HepG2 (cell line): ENCODE data around the gene LYSET. TPM values are rescaled to one million over a fixed set of nuclear protein-coding genes. Genes with fewer than 3 reads are reported as not detected.

Source experiments
- ATAC-seq: fragments of 200-7000 bp; cut with Tn5 transposase; 3 replicates; pipeline ENCODE4 v1.9.1; 2020; ENCODE audit warnings: mild to moderate bottlenecking, moderate library complexity
- BruUV-seq: library from RNA; stranded (reverse); fragments of 400-500 nt; replicated peaks from 2 replicates; lab custom pipeline; 2021; lab: Mats Ljungman, UMichigan
- CTCF ChIA-PET: fragments of 300-600 bp; formaldehyde crosslinking; extraction: SDS; loops from one replicate; lab custom pipeline; 2021; ENCODE audit warnings: low total read pairs, inconsistent platforms, low intra/inter-chr PET ratio; lab: Yijun Ruan, JAX
- POLR2A ChIA-PET: fragments of 350-600 bp; sonication (Branson Sonifier 250); formaldehyde crosslinking; loops from one replicate; lab custom pipeline; 2020; ENCODE audit warnings: antibody characterized with exemption, inconsistent platforms; lab: Yijun Ruan, JAX
- DNase-seq: peaks from one replicate; pipeline ENCODE4 v3.0.0-alpha.2; 2015; ENCODE audit warnings: low spot score
- FAIRE-seq: peaks from 3 replicates; lab custom pipeline; 2011; peaks lifted over from hg19 to GRCh38; lab: Jason Lieb, UNC
- H2AFZ ChIP-seq: one replicate; pipeline ENCODE4 v1.6.1; 2011; ENCODE audit warnings: low read length, inconsistent platforms
- H3K27ac ChIP-seq: fragments of 300-600 bp; 3 replicates; pipeline ENCODE4 v1.8.0; 2011; ENCODE audit warnings: mixed run types, mild to moderate bottlenecking, mixed read lengths, low read length, inconsistent platforms; ENCODE audit not compliant: insufficient read depth; ENCODE audit errors: extremely low read length
- H3K27me3 ChIP-seq, 2 experiments: fragments of 200-600 bp in 1 of 2; 2 replicates in 1 of 2; 3 replicates in 1 of 2; pipeline versions ENCODE4 v1.6.0 to v1.8.0; 2011; ENCODE audit warnings: low read length in 2 of 2, mild to moderate bottlenecking in 2 of 2, moderate library complexity in 2 of 2, inconsistent platforms in 1 of 2; ENCODE audit not compliant: insufficient read depth in 2 of 2, control insufficient read depth in 1 of 2
- H3K36me3 ChIP-seq, 2 experiments: fragments of 200-600 bp in 1 of 2; replicated peaks in 1 of 2; 2 replicates in 1 of 2; 3 replicates in 1 of 2; pipeline versions ENCODE4 v1.5.1 to v1.8.0; 2011; ENCODE audit warnings: low read length in 2 of 2, inconsistent platforms in 1 of 2; ENCODE audit not compliant: insufficient read depth in 2 of 2, control insufficient read depth in 1 of 2
- H3K4me1 ChIP-seq: 2 replicates; pipeline ENCODE4 v1.5.1; 2012; ENCODE audit warnings: low read length, inconsistent platforms; ENCODE audit not compliant: insufficient read depth
- H3K4me2 ChIP-seq: 2 replicates; pipeline ENCODE4 v1.6.0; 2011; ENCODE audit warnings: low read depth, low read length, inconsistent platforms
- H3K4me3 ChIP-seq, 3 experiments: fragments of 200-600 bp in 1 of 3; sonication (generic), shearing (Covaris generic) in 1 of 3; replicated peaks in 1 of 3; 2 replicates each; pipeline ENCODE4 v1.5.1; 2011 to 2016; ENCODE audit warnings: low read length in 3 of 3, inconsistent platforms in 2 of 3, low read depth in 2 of 3, mild to moderate bottlenecking in 2 of 3, control low read depth in 1 of 3, mixed read lengths in 1 of 3; ENCODE audit not compliant: insufficient read depth in 1 of 3
- H3K79me2 ChIP-seq: one replicate; pipeline ENCODE4 v1.6.1; 2011; ENCODE audit warnings: low read length, inconsistent platforms; ENCODE audit not compliant: insufficient read depth
- H3K9ac ChIP-seq: 2 replicates; pipeline ENCODE4 v1.6.0; 2011; ENCODE audit warnings: mild to moderate bottlenecking, low read depth, low read length, inconsistent platforms; ENCODE audit not compliant: insufficient read depth
- H3K9me3 ChIP-seq: 2 replicates; pipeline ENCODE4 v1.5.1; 2012; ENCODE audit warnings: mild to moderate bottlenecking, low read length
- H4K20me1 ChIP-seq: 2 replicates; pipeline ENCODE4 v1.6.0; 2011; ENCODE audit warnings: inconsistent platforms, mild to moderate bottlenecking, low read length, moderate library complexity; ENCODE audit not compliant: insufficient read depth
- ATF7 ChIP-seq, 2 experiments: fragments of 450-650 bp in 1 of 2; sonication (generic) in 1 of 2; formaldehyde crosslinking in 1 of 2; IDR thresholded peaks; 2 replicates each; pipeline versions ENCODE4 v1.4.0 to v1.6.1; 2016 to 2020; ENCODE audit warnings: antibody characterized with exemption in 1 of 2, mild to moderate bottlenecking in 1 of 2, missing genetic modification reagents in 1 of 2
- BHLHE40 ChIP-seq: IDR thresholded peaks from 2 replicates; pipeline ENCODE4 v1.6.1; 2011; ENCODE audit warnings: low read length, improper control_type of control experiment
- CHCHD3 ChIP-seq: sonication (generic); formaldehyde crosslinking; IDR thresholded peaks from 2 replicates; pipeline ENCODE4 v1.8.0; 2022; ENCODE audit warnings: mild to moderate bottlenecking, missing genetic modification reagents, moderate library complexity
- DMAP1 ChIP-seq: IDR thresholded peaks from 2 replicates; pipeline ENCODE4 v1.6.1; 2016
- E2F2 ChIP-seq: sonication (generic); formaldehyde crosslinking; IDR thresholded peaks from 2 replicates; pipeline ENCODE4 v1.4.0; 2020; ENCODE audit warnings: missing genetic modification reagents, borderline replicate concordance
- FOSL2 ChIP-seq: sonication (generic); formaldehyde crosslinking; IDR thresholded peaks from 2 replicates; pipeline ENCODE4 v1.4.0; 2020; ENCODE audit warnings: missing genetic modification reagents
- FOXP1 ChIP-seq, 2 experiments: fragments of 450-650 bp in 1 of 2; IDR thresholded peaks; 2 replicates each; pipeline ENCODE4 v1.6.1; 2017 to 2018; ENCODE audit warnings: antibody characterized with exemption in 1 of 2
- NKX3-1 ChIP-seq: sonication (generic); formaldehyde crosslinking; IDR thresholded peaks from 2 replicates; pipeline ENCODE4 v1.5.0; 2020; ENCODE audit warnings: missing genetic modification reagents
- SNAPC2 ChIP-seq: sonication (generic); formaldehyde crosslinking; IDR thresholded peaks from 2 replicates; pipeline ENCODE4 v1.8.1; 2022; ENCODE audit warnings: mild to moderate bottlenecking, missing genetic modification reagents
- ZKSCAN1 ChIP-seq: fragments of 150-350 bp; IDR thresholded peaks from 2 replicates; pipeline ENCODE4 v1.6.1; 2014; ENCODE audit warnings: low read length
- ZNF550 ChIP-seq: sonication (generic); formaldehyde crosslinking; IDR thresholded peaks from 2 replicates; pipeline ENCODE4 v1.4.0; 2020; ENCODE audit warnings: mild to moderate bottlenecking, missing genetic modification reagents, borderline replicate concordance
- ZNF563 ChIP-seq: sonication (generic); formaldehyde crosslinking; IDR thresholded peaks from 2 replicates; pipeline ENCODE4 v1.8.0; 2022; ENCODE audit warnings: mild to moderate bottlenecking, moderate library complexity, missing genetic modification reagents
- ZNF629 ChIP-seq: sonication (generic); formaldehyde crosslinking; conservative IDR thresholded peaks from 2 replicates; pipeline ENCODE4 v1.5.0; 2020; ENCODE audit warnings: missing genetic modification reagents
- ZNF670 ChIP-seq: sonication (generic); formaldehyde crosslinking; IDR thresholded peaks from 2 replicates; pipeline ENCODE4 v1.8.0; 2022; ENCODE audit warnings: mild to moderate bottlenecking, missing genetic modification reagents, borderline replicate concordance
- ZNF816 ChIP-seq: sonication (generic); formaldehyde crosslinking; IDR thresholded peaks from 2 replicates; pipeline ENCODE4 v1.8.0; 2022; ENCODE audit warnings: missing genetic modification reagents, mild to moderate bottlenecking, borderline replicate concordance
- ZNF883 ChIP-seq: sonication (generic); formaldehyde crosslinking; IDR thresholded peaks from 2 replicates; pipeline ENCODE4 v1.5.1; 2020; ENCODE audit warnings: mild to moderate bottlenecking, missing genetic modification reagents; ENCODE audit errors: not compliant biosample characterization
- ZZZ3 ChIP-seq: sonication (generic); formaldehyde crosslinking; IDR thresholded peaks from 2 replicates; pipeline ENCODE4 v1.4.0; 2020; ENCODE audit warnings: missing genetic modification reagents, mild to moderate bottlenecking, borderline replicate concordance
- WGBS: methylation state at CpG from one replicate; pipeline ENCODE4 v1.1.6; 2017; ENCODE audit warnings: low lambda C conversion rate; 5-methylcytosine and 5-hydroxymethylcytosine counted together
- in situ Hi-C: cut with HindIII; loops from 2 replicates; pipeline ENCODE4 v1.10.0; 2017; ENCODE audit warnings: low pct_unique_long_range_greater_than_20kb; ENCODE audit not compliant: extremely low pct_ligation_motif_present
- intact Hi-C: fragments of 100-400 bp; cut with micrococcal nuclease; formaldehyde crosslinking; loops from one replicate; pipeline ENCODE4 v1.10.0; 2022; ENCODE audit not compliant: unreplicated experiment
- polyA plus RNA-seq, 8 experiments: library from polyadenylated mRNA; depleted of rRNA in 3 of 8; stranded (reverse) in 7 of 8; unstranded in 1 of 8; fragments of >200 nt; fragmentation: Illumina TruSeq in 4 of 8; extraction: Trizol in 4 of 8; gene quantifications; 2 replicates each; pipeline versions ENCODE4 v1.2.1 to v1.2.3, GENCODE V29; 2011 to 2016; ENCODE audit warnings: low read depth in 4 of 8, missing spikeins in 1 of 8, mixed read lengths in 1 of 8; ENCODE audit not compliant: insufficient read depth in 1 of 8
- total RNA-seq, 5 experiments: library from RNA; depleted of rRNA; stranded (reverse); fragments of >200 nt; fragmentation: Illumina TruSeq; extraction: Trizol; gene quantifications; 2 replicates each; pipeline ENCODE4 v1.2.3, GENCODE V29; 2016; ENCODE audit warnings: low read depth in 1 of 5
- TF ChIP-seq, protein P1 (sequence below): sonication (generic); formaldehyde crosslinking; IDR thresholded peaks from 2 replicates; pipeline ENCODE4 v1.5.0; 2020; ENCODE audit warnings: missing genetic modification reagents
- TF ChIP-seq, protein P2 (sequence below): sonication (generic); formaldehyde crosslinking; IDR thresholded peaks from 2 replicates; pipeline ENCODE4 v1.8.1; 2023; ENCODE audit warnings: mild to moderate bottlenecking, missing genetic modification reagents

The LYSET gene
- total and polyA plus RNA-seq, 2 of the 13 experiments (the other 11 are each of a cell fraction or from before 2014, with no cell fraction given): 19.1 to 36.6 TPM

DNA sequence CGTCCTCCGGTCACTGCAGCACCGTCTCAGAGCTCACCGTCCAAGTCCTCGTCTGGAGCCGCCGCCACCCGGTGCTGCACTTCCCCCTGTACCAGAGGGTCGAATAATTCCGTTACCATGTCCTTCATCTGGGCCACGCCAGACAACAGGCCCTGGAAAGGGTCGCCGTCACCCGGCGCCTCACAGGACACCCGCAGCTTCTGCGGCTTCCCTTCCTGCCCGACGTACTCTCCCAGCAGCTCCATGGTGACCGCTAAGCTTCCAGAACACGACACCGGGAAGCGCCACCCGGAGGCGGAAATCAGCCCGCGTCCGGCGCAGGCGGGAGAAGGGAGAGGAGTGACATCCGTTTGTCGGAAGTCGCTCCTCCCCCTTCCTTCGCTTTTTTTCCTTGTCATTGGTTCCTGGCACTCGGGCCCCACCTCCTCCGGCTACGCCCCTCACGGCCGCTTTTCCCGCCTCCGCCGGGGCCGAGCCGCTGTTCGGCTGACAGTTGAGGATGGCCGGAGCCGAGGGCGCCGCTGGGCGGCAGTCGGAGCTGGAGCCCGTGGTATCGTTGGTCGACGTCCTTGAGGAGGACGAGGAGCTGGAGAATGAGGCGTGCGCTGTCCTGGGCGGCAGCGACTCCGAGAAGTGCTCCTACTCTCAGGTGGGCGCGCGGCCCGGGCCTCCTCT is 21.8 kb downstream of the LYSET start, which contains the start of the genes GON7 and UBR7:
Gene GON7, minus strand, starts transcription at position 273 of the 675 bp plus-strand sequence. Its CDS starts 28 bp downstream, at position 245.
Gene UBR7, plus strand, starts transcription at position 464 of the 675 bp plus-strand sequence. Its CDS starts 36 bp downstream, at position 500.
- Histone ChIP-seq H3K4me1 (peaks cover 29% of the 10 kb centered on the region), H3K79me2 (peaks cover 20% of the 10 kb centered on the region), H3K36me3 (peaks cover under 1 to 1% of the 10 kb centered on the region in 2 experiments; a peak in 2 of 5 replicates), H4K20me1 (no peaks in the 10 kb centered on the region), H3K27ac (peak within 1 kb of the TSS; percentile 87), H3K4me2 (peak within 1 kb of the TSS; percentile 88), H3K9me3 (no peaks in the 10 kb centered on the region), H3K9ac (peak within 1 kb of the TSS; percentile 85), H3K4me3 (peak within 1 kb of the TSS; percentile 77 to 98 (median 92)), H3K27me3 (no peaks in the 10 kb centered on the region; a peak in 1 of 5 replicates), H2AFZ (peak within 1 kb of the TSS; percentile 81)
- DNase-seq (peak; percentile 96), FAIRE-seq (peak; percentile 81), ATAC-seq (peak; percentile 96)
- WGBS: under 1% methylated on average over 27 of the region's 65 CpGs
- CTCF ChIA-PET: interaction anchor here (1.1 to 1.8 kb wide), 2 partner anchors 94 to 336 kb away, joined by 3 to 6 read pairs; no protein-coding TSS in a partner anchor
- no TSS peak for BruUV-seq
- POLR2A ChIA-PET: interaction anchor here (0.7 to 2.7 kb wide), 7 partner anchors 12 to 244 kb away, joined by 3 to 26 read pairs (median 3); partner anchors contain the start of genes LYSET and MOAP1
- in situ Hi-C loops (no loop called here), intact Hi-C loops (loop anchor here (2.0 to 5.0 kb wide), 3 partner anchors 22 to 125 kb away; partner anchors contain the start of genes BTBD7, LYSET and MOAP1)
- TF ChIP-seq ZNF563 (CRISPR knock-in tag) (no peak; the same call in 1 of the 2 replicates), E2F2 (CRISPR knock-in tag) (no peak), BHLHE40 (no peak), FOSL2 (CRISPR knock-in tag) (no peak), ZKSCAN1 (no peak), NKX3-1 (no peak; the same call in 1 of the 2 replicates), FOXP1 (IDR thresholded peaks at IDR 0.05) (no peak), FOXP1 (CRISPR knock-in tag; IDR thresholded peaks at IDR 0.05) (peak; percentile 31; the same call in 1 of the 2 replicates), ZNF670 (CRISPR knock-in tag) (peak; percentile 78; the same call in 1 of the 2 replicates), ZZZ3 (peak; percentile 71; the same call in 1 of the 2 replicates), SNAPC2 (CRISPR knock-in tag) (peak; percentile 76; the same call in 1 of the 2 replicates), ZNF883 (CRISPR knock-in tag) (peak; percentile 94), CHCHD3 (CRISPR knock-in tag) (no peak), ZNF816 (CRISPR knock-in tag) (peak; percentile 79; the same call in 1 of the 2 replicates), ATF7 (IDR thresholded peaks at IDR 0.05) (no peak), ATF7 (CRISPR knock-in tag; IDR thresholded peaks at IDR 0.05) (no peak; the same call in 1 of the 2 replicates), ZNF550 (CRISPR knock-in tag) (no peak), ZNF629 (no peak), DMAP1 (no peak; the same call in 1 of the 2 replicates)
- TF ChIP-seq, protein P1, sequence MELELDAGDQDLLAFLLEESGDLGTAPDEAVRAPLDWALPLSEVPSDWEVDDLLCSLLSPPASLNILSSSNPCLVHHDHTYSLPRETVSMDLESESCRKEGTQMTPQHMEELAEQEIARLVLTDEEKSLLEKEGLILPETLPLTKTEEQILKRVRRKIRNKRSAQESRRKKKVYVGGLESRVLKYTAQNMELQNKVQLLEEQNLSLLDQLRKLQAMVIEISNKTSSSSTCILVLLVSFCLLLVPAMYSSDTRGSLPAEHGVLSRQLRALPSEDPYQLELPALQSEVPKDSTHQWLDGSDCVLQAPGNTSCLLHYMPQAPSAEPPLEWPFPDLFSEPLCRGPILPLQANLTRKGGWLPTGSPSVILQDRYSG (CRISPR knock-in tag): peak; percentile 52; the same call in 1 of the 2 replicates
- TF ChIP-seq, protein P2, sequence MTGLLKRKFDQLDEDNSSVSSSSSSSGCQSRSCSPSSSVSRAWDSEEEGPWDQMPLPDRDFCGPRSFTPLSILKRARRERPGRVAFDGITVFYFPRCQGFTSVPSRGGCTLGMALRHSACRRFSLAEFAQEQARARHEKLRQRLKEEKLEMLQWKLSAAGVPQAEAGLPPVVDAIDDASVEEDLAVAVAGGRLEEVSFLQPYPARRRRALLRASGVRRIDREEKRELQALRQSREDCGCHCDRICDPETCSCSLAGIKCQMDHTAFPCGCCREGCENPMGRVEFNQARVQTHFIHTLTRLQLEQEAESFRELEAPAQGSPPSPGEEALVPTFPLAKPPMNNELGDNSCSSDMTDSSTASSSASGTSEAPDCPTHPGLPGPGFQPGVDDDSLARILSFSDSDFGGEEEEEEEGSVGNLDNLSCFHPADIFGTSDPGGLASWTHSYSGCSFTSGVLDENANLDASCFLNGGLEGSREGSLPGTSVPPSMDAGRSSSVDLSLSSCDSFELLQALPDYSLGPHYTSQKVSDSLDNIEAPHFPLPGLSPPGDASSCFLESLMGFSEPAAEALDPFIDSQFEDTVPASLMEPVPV: peak; percentile 74; the same call in 1 of the 2 replicates
